GM12873 (cell line): ENCODE results near the gene ENTR1.

Experiments used
- TF ChIP-seq, protein P1 (sequence below): IDR thresholded peaks from 2 replicates; pipeline ENCODE4 v1.5.1; 2012; ENCODE audit warnings: low read depth, mild to moderate bottlenecking, moderate library complexity, low read length, control low read depth; ENCODE audit not compliant: insufficient read depth; ENCODE audit errors: missing control alignments

ENTR1 gene

DNA sequence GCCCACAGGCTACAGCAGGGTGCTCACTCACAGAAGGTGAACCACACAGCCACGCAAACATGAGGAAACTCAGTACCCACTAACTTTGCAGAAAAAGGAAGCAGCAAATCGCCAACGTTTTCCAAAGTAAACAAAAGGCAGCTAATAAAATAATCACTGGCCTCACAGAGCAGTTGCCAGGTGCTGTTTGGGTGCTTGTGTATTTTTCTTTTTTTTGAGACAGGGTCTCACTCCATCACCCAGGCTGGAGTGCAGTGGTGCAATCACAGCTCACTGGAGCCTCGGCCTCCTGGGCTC is 14.2 kb downstream of the ENTR1 start:
- TF ChIP-seq, protein P1, sequence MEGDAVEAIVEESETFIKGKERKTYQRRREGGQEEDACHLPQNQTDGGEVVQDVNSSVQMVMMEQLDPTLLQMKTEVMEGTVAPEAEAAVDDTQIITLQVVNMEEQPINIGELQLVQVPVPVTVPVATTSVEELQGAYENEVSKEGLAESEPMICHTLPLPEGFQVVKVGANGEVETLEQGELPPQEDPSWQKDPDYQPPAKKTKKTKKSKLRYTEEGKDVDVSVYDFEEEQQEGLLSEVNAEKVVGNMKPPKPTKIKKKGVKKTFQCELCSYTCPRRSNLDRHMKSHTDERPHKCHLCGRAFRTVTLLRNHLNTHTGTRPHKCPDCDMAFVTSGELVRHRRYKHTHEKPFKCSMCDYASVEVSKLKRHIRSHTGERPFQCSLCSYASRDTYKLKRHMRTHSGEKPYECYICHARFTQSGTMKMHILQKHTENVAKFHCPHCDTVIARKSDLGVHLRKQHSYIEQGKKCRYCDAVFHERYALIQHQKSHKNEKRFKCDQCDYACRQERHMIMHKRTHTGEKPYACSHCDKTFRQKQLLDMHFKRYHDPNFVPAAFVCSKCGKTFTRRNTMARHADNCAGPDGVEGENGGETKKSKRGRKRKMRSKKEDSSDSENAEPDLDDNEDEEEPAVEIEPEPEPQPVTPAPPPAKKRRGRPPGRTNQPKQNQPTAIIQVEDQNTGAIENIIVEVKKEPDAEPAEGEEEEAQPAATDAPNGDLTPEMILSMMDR, result no peak

DNA sequence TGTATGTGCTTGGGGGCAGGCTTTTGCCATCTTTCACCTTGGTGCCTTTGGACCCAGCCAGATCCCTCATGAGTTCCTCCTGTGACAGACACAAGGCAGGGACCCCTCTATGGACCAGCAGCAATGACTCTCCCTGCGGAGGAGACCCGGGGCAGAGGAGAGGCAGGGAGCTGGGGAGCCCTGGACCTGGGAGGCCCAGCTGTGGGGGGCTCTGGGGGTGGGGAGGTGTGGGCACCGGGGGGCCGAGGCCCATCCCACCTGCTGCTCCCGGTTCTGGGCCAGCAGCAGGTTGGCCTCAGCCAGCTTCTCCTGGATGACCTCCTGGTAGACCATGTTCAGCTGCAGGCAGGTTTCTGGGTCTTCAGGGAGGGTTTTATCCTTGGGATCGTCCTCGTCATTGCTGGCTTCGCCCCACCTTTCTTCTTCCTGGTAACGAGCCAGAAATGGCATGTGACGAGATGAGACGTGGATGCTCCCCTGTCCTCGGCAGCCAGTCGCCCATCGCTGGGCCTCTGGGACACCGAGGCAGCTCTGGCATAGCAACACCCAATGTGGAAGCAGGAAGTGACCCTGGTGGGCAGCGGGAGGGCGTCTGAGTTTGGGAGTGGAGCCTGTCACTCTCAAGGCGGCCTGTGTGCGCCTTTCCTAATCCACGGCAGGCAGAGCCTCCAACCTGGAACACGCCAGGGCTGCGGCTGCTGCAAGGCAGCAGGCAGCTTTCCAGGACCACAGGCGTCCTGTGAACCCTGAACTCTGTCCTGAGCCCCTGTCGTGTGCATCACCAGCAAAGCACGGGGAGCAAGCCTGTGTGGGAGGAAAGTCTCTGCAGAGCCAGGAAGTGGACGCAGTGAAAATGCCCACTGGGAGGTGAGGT is 14.8 kb downstream of the ENTR1 start:
- TF ChIP-seq, protein P1, result no peak

DNA sequence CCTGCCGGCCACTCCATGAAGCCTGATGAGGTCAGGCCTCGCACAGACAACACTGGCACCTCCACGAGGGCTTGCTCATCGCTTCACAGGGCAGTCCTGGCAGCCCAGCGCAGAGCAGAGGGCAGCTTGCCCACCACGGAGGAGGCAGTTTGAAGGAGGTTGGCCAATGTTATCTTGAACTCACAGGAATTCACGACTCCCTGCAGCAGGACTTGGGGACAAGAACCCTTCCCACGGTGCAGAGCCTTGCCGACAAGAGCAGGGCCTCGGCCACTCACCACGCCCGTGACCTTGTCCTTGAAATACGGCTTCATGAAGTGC is 15.4 kb downstream of the ENTR1 start:
- TF ChIP-seq, protein P1, result no peak

DNA sequence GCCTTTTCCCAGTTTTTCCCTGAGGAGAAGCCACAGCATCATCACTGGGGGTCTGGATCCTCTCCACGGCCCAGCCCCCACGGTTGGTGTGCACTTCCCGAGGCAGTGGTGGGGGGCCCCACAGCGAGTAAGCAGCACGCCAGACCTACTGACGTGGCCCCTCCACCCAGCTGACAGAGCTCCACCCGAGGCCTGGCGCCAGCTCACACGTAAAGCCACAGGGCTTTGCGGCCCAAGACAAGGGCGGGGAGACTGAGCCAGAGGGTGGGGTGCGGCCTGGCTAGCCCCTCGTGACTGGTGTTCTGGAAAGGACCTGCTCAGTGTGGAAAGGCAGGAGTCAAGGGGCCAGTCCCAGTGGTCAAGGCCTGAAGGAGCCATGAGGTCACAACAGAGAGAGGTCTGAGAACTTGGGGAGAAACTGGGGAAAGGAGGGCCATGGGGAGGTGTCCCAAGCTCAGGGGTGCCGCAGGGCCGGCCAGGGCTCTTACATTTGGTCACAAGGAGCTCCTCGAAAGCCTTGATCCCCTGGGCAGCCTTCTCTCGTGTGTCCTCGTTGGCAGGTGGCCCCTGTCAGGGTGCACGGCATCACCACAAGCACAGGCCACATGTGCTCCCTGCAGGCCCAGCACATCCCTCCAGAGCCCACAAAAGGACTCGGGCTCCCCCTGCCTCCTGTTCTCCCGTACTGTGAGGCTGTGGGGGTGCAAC is 15.9 kb downstream of the ENTR1 start:
- TF ChIP-seq, protein P1, result no peak

DNA sequence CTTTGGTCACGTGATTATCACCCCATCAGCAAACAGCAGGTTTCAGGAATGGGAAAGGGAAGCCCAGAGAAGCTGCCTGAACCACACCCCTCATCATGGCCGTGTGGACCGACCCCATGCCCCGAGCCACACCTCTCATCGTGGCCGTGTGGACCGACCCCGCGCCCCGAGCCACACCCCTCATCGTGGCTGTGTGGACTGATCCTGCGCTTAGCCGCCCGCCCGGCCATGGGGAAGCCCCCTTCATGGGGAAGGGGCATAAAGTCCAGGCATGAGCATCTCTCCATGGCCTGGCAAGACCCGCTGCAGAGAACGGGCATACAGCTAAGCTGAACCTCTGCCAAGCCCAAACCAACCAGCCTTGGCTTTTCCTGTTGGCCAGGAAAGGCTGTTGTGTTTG is 16.9 kb downstream of the ENTR1 start:
- TF ChIP-seq, protein P1, result no peak

DNA sequence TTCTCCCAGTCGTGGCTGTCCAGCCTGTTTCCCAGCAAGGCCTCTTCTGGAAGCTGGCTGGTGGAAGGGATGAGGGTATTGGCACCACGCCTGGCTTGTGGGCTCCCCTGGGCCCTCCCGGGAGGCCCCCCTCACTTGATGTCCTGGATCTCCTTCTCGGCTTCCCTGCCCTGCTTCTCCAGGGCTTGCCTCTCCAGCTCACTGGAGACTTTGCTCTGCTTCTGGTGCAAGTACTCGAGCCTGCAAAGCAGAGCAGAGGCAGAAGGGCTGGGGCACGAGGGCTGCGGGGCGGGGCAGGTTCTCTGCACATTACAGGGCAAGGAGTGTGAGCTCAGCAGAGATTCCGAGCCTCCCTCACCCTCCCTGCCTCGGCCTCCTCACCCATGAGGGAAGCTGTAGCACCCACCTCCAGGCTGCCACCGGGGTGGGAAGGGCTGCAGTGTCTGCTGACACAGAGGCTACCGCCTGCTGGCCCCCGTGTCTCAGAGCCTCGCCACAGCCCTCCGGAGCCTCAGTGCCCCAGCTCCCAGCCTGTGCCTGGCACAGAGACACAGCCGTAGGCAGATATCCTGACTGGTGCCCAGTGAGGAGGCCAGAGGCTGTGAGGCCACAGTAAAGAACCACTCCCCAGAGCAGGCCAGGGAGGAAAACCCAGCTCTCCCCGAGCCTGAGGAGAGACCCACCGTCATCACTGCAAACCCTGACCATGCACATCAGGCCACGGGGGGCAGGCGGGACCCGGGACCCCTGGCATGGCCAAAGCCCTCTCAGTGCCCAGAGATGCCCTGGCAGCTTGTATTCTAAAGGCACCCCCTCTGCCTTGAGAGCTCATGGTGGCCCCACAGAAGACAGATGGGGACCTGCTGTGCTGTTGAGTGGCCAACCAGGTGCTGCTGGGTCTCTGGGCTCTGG is 17.6 kb downstream of the ENTR1 start:
- TF ChIP-seq, protein P1, result no peak
